Adrenal gland (tissue), 5 donors: Measurements from ENCODE around the gene CNFN.

Experiments used
- CTCF ChIP-seq, 6 experiments: fragments of 450-650 bp in 4 of 6; fragments of 200-600 bp in 2 of 6; sonication (generic) in 1 of 6; IDR thresholded peaks; 1 replicate in 5 of 6; 2 replicates in 1 of 6; pipeline versions ENCODE4 v1.5.1 to v1.8.0; 2016 to 2021; ENCODE audit warnings: antibody characterized with exemption in 6 of 6, mild to moderate bottlenecking in 2 of 6, moderate library complexity in 1 of 6
- POLR2A ChIP-seq, 2 donors: fragments of 450-650 bp; IDR thresholded peaks; one replicate each; pipeline ENCODE4 v1.6.1; 2017; ENCODE audit warnings: antibody characterized with exemption in 2 of 2, mild to moderate bottlenecking in 2 of 2, moderate library complexity in 1 of 2
- donor health status: DM: no; HTN: no; CAD: no.

DNA sequence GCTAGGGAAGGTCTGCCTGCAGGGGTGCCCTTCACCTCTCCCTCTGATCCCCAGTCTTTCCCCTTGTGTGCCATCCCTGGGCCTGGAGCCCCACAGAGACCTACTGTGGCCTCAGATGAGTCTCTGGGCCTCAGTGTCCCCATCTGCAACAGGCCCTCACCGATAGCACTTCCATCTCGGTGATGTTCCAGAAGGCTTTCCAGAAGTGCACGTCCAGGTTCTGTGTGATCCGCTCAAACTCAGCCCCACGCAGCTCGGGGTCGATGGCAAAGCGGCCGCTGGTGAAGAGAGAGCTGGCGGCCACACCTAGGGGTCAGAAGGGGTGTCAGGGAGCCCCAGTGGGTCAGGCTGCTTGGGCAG is 17.7 kb upstream of the CNFN start:
- TF ChIP-seq CTCF (IDR thresholded peaks at IDR 0.05) (no peak), POLR2A (IDR thresholded peaks at IDR 0.05) (no peak)
